IPS DF 19.7 (cell line): Measurements from ENCODE around the gene AP1B1.
A peak's percentile ranks its signal among the peaks of the same experiment; 100 is the strongest.
"Not testable (repeated sequence)": the region's sequence is repeated elsewhere in the genome, so short reads cannot be mapped to it uniquely, and the experiment has no call there.

ENCODE experiments used
- DNase-seq: peaks from one replicate; pipeline ENCODE4 v3.0.0-alpha.2; 2013; ENCODE audit warnings: low read depth, low spot score

AP1B1 gene

DNA sequence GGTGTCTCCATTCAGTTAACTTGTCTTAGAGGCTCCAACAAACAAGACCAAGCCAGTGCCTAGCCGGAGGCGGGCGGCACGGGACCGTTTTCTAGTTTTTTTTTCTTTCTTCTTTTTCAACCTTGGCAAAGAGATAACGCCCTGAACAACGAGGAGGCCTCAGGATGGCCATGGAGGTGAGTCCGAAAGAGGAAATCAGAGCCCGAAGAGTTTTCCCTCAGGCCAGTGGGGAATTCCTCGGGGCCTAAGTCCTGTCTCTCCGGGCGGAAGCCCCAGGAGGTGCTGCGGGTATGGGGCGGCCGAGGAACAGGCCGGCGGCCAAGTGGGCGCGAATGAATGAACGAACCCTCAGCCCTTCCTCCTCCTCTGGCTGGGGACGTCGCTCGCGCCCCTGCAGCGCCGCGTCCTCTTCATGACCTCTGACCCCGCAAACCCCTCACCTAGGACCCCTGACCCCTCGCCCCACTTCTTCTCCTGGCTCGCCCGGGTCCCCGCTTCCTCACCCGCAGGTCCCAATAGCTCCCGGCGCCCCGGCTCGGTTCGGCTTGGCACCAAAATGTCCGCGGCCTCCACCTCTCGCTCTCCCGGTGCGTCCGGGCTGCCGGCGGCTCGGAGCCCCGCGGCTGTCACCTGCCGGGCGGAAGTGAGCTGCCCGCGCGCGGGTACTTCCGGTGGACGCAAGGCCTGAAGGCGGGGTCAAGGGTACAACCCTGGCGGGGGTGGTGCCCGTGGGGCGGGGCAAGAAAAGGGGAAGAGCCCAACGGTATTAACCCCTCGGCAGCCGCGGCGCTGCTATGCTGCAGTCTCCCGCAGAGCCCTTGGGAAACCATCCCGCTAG lies at the start of gene AP1B1:
Gene AP1B1, minus strand, starts transcription at position 650 of the 838 bp plus-strand sequence. CDS start 21,327 bp downstream, outside the sequence.
- peak; percentile 72 for DNase-seq

GRCh38 chr22:29435236-29436136 lies 47.1 kb upstream of the AP1B1 start:
- no peak for DNase-seq

DNA sequence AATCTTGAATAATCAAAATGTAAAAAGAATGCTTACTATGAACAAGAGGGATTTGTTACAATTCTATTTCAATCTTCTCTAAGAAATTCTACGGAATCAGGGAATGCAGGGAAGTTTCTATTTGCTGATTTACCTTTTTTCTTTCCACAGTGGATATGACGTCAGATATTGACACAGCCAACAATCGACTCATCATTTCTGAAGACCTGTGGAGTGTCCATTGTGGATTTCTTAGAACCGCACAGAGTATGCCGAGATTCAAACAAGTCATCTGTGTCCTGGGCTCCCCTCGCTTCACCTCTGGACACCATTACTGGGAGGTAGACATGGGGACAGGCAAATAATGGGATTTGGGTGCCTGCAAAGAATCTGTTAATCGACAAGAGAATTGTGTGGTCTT lies 45.9 kb upstream of the AP1B1 start:
- DNase-seq: no peak

- DNase-seq: no peak
Measured at GRCh38 chr22:29433856-29434255, 45.5 kb upstream of the AP1B1 start.

GRCh38 chr22:29431986-29432385 lies 43.6 kb upstream of the AP1B1 start:
- peak; percentile 28 for DNase-seq

DNA sequence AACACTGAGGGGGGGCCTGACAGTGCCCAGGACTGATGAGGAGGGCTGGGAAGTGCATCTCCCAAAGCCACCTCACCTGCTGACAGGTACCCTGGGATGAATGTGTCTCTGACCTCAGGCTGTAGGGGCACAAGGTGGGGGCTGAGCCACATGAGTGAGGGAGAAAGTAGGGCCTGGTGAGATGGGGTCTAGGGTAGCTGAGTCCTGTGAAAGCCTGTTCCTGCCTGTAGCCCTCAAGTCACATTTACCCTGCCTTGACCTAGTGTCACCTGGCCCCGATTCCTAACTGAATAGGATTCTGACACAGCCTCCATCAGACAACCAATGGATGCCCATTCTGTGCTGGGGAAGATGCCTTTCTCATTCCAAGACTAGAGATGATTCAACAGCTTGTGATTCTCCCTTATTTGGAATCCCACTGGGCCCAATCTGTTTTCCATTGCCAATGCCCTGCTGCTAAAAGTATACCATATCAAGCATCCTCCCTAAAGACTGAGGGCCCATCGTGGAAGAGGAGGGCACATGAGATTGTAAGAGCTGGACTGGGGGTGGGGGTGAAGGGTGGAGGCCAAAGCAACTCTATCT lies 38.9 kb upstream of the AP1B1 start:
- no peak for DNase-seq

GRCh38 chr22:29426476-29426875 lies 38.1 kb upstream of the AP1B1 start:
- no peak for DNase-seq

- DNase-seq: not testable (repeated sequence)
Measured at GRCh38 chr22:29418704-29419103, 30.3 kb upstream of the AP1B1 start.

DNA sequence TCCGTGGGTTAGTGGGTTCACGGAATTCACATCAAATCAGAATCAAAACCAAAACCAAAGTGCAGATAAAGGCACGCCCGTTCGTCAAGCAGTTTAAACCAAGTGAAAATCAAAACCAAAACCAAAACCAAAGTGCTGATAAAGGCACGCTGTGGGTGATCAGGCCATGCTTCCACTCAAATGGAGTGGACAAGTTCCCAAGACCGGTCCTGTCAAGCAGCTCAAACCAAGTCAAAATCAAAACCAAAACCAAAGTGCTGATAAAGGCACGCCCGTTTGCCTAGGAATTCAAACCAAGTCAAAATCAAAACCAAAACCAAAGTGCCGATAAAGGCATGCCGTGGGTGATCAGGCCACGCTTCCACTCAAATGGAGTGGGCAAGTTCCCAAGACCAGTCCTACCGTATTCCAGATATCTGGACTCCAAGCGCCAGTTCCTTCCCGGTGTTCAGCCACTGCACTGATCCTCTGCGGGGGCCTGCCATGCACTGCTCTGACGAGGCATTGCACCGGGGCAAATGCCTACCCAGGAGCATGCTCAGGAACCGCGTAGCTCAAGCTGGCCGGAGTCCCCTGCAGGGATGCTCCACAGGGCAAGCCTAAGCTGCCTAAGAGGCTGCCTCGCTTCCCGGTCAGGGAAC lies 26.7 kb upstream of the AP1B1 start:
- not testable (repeated sequence) for DNase-seq

DNA sequence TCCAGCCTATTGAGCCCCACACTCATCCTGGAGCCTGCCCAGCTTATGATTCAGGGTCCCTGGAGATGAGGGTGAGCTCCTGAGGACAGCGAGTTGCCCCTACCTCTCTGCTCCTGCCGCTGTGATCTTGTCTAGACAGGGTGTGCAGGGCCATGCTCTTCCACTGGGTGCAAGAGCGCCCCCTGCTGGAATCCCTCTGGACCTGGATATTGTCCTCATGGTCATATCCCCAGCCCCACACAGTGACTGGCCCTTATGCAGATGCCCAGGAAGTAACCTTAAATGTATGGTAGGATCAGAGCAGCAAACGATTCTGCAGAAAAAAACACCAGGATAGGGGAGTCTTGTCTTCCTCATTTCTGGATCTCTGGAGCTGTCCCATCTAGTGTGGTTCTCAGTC lies 24.4 kb upstream of the AP1B1 start:
- not testable (repeated sequence) for DNase-seq

DNA sequence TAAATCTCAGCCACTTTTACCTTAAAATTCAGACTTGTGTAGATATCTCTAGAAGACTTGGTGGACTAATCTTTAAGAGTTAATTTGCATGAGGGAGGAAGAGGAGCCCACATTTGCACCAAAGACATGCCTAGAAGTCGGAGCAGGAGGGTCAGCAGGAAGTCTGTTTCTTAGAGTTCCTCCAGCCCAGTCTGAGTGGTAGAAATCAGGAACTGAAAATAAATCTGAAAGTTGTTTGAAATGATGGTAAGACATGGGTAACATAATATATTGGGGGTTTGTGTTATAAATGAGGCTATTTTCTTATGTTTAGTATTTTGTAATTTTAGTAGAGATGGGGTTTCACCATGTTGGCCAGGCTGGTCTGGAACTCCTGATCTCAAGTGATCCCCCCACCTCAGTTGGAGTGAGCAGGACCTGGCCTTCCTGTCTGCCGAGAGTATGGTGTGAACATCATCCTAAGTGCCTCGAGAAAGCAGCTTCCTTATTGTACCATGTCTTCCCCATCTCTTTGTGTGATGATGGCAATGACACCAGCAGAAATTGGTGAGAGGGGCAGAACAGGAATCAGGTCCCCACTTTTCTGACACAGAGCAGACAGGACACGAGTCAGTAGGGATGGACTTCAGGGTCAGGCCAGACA lies 23.3 kb upstream of the AP1B1 start:
- not testable (repeated sequence) for DNase-seq

GRCh38 chr22:29408940-29409339 lies 20.6 kb upstream of the AP1B1 start:
- DNase-seq: no peak

- not testable (repeated sequence) for DNase-seq
Measured at GRCh38 chr22:29401538-29401937, 13.2 kb upstream of the AP1B1 start.

DNA sequence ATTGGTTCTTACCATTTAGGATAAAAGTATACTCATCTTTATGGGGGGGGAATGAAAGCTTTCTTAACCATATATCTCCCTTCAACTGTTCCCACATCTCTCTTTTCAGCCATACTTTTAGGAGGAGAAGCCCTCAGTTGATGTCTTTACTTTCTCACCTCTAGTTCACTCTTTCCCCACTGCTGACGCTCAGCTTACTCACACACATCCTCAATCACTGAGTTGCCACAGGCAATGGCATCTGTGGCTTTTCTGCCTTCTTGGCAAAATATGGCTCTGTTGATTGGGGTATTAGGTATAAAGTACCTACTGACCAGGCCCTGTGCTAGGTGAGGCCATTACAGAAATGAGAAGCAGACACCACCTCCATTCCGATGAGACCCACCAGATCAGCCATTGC lies 12.2 kb upstream of the AP1B1 start:
- DNase-seq: no peak

- DNase-seq: no peak
Measured at GRCh38 chr22:29397791-29398190, 9.4 kb upstream of the AP1B1 start.

DNA sequence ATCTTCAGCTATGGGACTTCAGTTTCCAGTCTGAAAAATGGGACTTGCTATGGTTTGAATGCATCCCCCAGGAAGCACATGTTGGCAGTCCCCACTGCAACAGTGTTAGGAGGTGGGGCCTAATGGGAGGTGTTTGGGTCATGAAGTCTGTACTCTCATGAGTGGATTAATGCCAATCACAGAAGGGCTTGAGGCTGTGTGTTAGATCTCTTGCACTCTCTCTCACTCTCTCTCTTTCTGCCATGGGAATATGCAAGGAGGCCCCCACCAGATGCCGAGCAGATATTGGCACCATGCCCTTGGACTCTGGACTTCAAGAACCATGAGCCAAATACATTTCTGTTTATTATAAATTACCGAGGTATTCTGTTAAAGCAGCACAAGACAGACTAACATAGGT lies 7.8 kb upstream of the AP1B1 start:
- no peak for DNase-seq

DNA sequence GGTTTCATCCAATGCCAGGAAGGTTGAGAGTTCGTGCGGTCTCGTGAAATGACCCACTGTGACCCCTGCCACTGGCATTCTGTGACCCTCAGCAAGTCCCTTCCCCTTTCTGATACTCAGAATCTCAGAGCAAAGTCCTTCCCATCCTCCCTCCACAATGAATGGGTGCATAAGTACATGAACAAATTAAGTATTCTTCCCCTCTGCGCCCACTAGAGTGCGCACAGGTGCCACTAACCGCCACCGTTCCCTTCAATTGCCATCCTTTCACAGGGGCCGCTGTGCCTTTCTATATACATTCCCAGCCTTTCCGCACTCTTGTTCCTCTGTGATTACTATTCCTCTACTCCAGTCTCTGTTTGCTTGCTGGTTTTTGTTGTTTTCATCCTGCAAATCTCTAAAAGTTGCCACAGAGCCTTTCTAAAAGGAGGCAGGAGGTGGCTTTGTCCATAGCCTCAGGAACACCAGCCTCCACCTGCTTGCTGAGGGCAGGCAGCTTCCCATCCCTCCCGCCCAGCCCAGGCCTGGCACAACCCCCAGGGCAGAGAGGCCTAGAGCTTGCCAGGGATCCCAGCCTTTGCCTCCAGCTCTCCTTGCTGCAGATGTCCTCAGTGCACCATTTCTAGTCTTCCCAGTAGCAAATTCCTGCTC lies 6.7 kb upstream of the AP1B1 start:
- peak; percentile 67 for DNase-seq

GRCh38 chr22:29393019-29393608 lies 4.7 kb upstream of the AP1B1 start:
- DNase-seq: no peak

DNA sequence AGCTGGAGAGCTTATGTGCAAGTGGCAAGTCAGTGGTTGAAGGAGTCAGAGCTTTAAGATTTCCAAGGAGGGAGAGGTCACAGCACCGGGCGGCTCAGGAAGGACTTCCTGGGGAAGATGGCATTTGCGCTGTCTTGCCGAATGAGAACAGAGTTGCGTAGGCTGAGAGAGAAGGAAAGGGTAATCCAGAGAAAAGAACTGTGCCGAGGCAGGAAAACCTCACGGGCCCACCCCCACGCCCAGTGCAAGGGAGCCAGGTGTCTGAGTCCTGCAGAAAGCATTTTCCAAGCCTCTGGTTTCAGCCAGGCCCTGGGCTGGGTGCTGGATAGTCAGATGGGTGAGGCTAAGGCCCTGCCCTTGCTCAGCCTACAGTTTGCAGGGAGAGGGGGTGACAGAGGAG lies 3.2 kb upstream of the AP1B1 start:
- no peak for DNase-seq

DNA sequence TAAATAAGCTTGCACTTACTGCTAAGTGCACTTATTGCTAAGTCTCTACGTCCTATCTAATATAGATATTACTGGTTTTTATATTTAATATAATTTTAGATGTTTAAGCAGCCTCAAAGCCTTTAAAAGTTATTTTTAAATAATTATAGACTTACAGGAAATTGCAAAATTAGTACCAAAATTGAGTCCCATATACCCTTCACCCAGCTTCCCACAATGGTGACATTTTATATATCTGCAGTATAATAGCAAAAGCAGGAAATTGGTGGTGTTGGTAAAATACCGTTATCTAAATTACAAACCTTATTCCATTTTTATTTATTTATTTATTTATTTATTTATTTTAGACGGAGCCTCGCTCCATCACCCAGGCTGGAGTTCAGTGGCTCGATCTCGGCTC lies 1.9 kb upstream of the AP1B1 start:
- DNase-seq: no peak
